ENCODE results near the gene ASB7. TPM values are rescaled to one million over a fixed set of nuclear protein-coding genes. Genes with fewer than 3 reads are reported as not detected.

ASB7 gene
- total RNA-seq, 1 donor: 23.5 TPM

DNA sequence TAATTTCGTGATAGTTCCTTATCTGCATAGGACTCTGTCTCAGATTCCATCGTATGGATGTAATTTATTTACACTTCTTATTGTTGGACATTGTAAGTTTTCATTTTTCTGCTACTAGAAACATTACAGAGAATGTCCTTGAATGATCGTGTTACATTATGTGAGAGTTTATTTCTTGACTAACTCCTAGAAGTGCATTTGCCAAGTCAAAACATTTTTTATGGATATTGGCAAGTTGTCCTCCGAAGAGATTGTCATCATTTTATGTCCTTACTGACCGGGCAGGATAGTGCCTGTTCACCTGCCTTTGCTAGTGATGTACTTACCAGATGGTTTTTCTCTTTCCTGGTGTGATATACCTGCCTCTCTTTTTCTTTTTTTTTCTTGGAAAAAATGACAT lies 13.4 kb downstream of the ASB7 start:
- Histone ChIP-seq H3K9me3 (ENCODE audit: low read depth, low read length) (no peaks in the 10 kb centered on the region), H3K27me3 (ENCODE audit: insufficient read depth, low read length) (no peaks in the 10 kb centered on the region), H3K4me3 (ENCODE audit: low read length) (no peak overlapping the region), H3K4me1 (ENCODE audit: insufficient read depth, low read length) (peaks cover 8% of the 10 kb centered on the region)

DNA sequence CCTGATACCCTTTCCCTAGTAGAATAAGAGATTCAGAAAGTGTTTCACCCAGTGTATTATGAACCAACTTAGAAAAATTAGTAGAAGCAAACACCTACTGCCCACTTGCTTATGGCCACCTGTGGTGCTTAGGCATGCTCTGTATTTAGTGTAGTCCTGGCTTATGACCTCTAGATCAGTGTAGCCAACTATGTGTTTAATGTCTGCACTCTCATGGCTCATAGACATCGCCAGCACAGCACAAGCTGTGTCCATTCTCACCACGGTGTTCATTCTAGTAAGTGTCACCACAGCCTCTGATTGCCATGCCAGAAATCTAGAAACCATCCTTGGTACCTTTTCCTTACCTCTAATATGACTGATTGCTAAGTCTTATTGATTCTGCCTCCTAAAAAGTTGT lies 14.3 kb downstream of the ASB7 start:
- Histone ChIP-seq H3K4me3 (ENCODE audit: low read length) (no peak overlapping the region), H3K4me1 (ENCODE audit: insufficient read depth, low read length) (peaks cover 8% of the 10 kb centered on the region), H3K9me3 (ENCODE audit: low read depth, low read length) (no peaks in the 10 kb centered on the region), H3K27me3 (ENCODE audit: insufficient read depth, low read length) (no peaks in the 10 kb centered on the region)

DNA sequence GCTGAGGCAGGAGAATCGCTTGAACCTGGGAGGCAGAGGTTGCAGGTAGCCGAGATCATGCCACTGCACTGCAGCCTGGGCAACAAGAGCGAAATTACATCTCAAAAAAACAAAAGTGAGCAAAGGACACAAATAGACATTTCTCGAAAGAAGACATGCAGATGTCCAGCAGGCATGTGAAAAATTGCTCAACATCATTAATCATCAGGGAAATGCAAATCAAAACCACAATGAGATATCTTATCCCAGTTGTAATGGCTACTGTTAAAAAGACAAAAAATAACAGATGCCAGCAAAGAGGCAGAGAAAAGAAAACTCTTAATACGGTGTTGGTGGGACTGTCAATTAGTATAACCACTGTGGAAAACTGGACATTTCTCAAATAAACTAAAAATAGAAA lies 20.9 kb downstream of the ASB7 start:
- Histone ChIP-seq H3K27me3 (ENCODE audit: insufficient read depth, low read length) (no peaks in the 10 kb centered on the region), H3K4me1 (ENCODE audit: insufficient read depth, low read length) (peaks cover 10% of the 10 kb centered on the region), H3K9me3 (ENCODE audit: low read depth, low read length) (no peaks in the 10 kb centered on the region), H3K4me3 (ENCODE audit: low read length) (no peak overlapping the region)

DNA sequence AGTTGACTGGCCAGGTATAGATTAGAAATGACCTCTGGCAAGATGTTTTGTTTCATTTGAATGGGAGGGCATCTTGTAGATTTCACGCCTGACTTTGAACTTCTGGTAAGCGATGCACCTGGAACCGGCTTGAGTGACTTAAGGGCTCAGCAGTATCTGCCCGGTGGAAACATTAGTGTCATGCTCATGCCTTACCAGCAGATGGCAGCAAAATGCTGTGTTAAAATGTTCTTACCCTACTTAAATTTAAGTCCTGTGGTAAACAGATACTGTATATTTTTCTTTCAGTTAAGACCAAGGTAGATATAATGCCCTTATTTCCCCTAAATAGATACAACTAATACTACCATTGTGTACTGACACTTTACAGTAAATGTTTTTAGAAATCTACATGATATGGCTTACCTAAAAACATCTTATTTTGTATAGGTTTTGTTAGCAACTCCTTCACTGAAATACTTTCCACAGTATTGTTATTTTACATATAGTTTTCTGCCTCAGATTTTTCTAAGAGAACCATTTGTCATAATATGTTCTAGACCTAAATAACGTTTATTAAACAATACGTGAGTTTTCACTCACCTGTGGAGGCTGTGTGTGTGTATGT lies 25.5 kb downstream of the ASB7 start:
- peaks cover 4% of the 10 kb centered on the region for H3K4me1 ChIP-seq (ENCODE audit: insufficient read depth, low read length)
- no peak overlapping the region for H3K4me3 ChIP-seq (ENCODE audit: low read length)
- H3K9me3 ChIP-seq (ENCODE audit: low read depth, low read length): no peaks in the 10 kb centered on the region
- H3K27me3 ChIP-seq (ENCODE audit: insufficient read depth, low read length): no peaks in the 10 kb centered on the region

DNA sequence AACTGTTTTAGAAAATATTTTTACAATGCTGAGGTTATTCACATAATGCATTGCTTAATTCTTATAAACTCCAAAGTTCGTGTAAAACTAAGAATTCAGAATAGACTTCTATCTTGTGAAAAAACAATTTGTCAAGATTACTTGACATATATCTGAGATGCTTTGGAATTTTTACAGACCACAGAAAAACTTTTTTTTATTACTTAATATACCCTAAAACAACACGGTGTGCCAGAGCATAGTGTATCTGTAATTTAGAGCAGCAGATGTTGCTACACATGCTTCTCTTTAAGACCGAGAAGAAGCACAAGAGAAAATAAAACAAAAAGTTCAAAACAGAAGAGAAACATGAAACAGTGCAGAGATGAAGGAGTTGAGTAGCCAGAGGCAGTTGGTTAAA lies 26.4 kb downstream of the ASB7 start:
- H3K9me3 ChIP-seq (ENCODE audit: low read depth, low read length): no peaks in the 10 kb centered on the region
- H3K27me3 ChIP-seq (ENCODE audit: insufficient read depth, low read length): no peaks in the 10 kb centered on the region
- peaks cover 3% of the 10 kb centered on the region for H3K4me1 ChIP-seq (ENCODE audit: insufficient read depth, low read length)
- no peak overlapping the region for H3K4me3 ChIP-seq (ENCODE audit: low read length)

DNA sequence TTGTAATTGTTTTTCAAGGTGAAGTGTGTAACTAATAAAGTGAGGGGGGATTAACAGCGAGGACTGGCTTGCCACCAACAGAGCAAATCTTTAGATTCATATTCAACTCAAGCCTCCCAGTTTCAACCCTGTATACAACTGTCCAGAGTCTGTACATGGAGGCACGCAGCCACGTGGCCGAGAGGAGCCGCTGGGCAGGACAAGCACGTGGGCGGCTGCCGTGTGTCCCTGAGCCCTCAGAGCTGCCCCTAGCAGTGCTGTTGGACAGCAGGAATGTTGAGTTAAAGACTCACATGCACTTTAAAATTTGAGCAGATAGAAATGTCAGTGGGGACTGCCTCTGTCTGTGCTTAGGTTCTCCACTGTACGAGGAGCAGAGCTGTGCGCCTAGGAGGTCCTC lies 29.4 kb downstream of the ASB7 start:
- Histone ChIP-seq H3K27me3 (ENCODE audit: insufficient read depth, low read length) (no peaks in the 10 kb centered on the region), H3K4me3 (ENCODE audit: low read length) (no peak overlapping the region), H3K4me1 (ENCODE audit: insufficient read depth, low read length) (peaks cover 3% of the 10 kb centered on the region), H3K9me3 (ENCODE audit: low read depth, low read length) (no peaks in the 10 kb centered on the region)

DNA sequence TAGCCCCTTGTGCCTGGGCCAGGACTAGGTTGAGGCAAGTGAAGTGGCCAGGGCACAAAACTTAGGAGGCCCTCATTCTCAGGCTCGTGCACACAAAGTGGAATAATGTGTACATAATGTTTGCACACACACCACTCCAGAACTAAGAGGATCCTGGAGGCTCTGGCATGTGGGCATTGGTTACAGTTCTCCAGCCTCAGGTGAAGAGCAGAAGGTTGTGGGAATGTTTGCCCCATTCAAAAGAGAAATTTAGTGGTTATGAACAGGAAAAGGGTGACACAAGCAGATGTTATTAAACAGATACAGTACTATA lies 31.3 kb downstream of the ASB7 start:
- no peaks in the 10 kb centered on the region for H3K9me3 ChIP-seq (ENCODE audit: low read depth, low read length)
- no peak overlapping the region for H3K4me3 ChIP-seq (ENCODE audit: low read length)
- no peaks in the 10 kb centered on the region for H3K27me3 ChIP-seq (ENCODE audit: insufficient read depth, low read length)
- peaks cover 3% of the 10 kb centered on the region for H3K4me1 ChIP-seq (ENCODE audit: insufficient read depth, low read length)

DNA sequence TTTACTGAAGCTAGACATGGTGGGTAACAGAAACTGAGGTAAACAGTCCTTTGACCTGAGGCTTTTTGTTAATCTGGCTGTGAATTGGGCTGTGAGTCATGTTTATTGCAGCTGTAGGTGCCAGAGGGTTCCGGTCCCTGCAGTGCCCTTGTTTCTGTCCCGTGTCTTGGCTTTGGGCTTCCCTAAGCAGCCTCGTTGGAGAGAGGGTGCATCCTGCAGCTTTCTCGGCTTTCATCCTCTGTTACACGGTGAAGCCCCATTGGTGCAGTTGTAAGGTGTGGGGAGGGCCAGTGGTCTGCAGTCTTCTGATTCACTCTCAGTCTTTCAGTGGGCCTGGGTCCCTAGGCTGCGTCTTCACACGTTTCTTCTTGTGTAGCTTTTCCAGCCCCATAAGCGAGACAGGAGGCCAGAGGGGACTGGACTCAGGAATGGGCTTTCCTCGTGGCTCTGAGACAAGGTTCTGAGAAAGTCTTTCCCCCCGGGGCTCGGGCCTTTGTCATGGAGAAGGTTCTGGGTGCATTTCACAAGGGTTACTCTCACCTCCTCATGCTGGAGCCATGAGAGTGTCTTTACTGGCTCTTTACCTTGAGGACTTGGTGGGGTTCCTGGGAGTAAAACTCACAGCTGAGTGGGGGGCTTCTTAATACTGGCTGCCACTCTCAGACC lies 33.1 kb downstream of the ASB7 start:
- Histone ChIP-seq H3K4me3 (ENCODE audit: low read length) (no peak overlapping the region), H3K4me1 (ENCODE audit: insufficient read depth, low read length) (peaks cover 3% of the 10 kb centered on the region), H3K9me3 (ENCODE audit: low read depth, low read length) (no peaks in the 10 kb centered on the region), H3K27me3 (ENCODE audit: insufficient read depth, low read length) (no peaks in the 10 kb centered on the region)

DNA sequence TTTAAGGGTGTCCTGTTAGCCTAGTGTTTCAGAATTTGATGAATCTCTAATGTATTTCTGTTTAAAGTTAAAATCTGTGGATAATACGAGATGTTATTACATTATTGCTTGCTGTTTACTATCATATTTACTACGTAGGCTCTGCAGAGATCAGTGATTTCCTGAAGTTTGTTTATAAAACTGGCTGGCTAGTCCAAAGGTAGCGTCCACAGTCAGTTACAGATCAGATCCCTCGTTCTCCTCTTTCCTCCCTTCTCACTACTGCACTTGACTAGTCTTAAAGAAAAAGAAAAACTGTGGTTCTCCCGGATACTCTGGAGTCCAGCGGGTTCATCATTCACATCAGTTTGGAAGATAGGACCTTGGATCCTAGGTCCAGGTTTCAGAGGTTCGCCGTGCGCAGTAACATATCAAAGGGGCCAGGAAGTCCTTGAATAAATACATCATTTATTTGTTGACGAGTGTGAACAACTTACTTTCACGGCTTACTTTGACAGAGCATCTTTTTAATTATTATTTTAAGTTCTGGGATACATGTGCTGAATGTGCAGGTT lies 35.9 kb downstream of the ASB7 start:
- Histone ChIP-seq H3K4me1 (ENCODE audit: insufficient read depth, low read length) (peaks cover 16% of the 10 kb centered on the region), H3K9me3 (ENCODE audit: low read depth, low read length) (no peaks in the 10 kb centered on the region), H3K4me3 (ENCODE audit: low read length) (no peak overlapping the region), H3K27me3 (ENCODE audit: insufficient read depth, low read length) (no peaks in the 10 kb centered on the region)

DNA sequence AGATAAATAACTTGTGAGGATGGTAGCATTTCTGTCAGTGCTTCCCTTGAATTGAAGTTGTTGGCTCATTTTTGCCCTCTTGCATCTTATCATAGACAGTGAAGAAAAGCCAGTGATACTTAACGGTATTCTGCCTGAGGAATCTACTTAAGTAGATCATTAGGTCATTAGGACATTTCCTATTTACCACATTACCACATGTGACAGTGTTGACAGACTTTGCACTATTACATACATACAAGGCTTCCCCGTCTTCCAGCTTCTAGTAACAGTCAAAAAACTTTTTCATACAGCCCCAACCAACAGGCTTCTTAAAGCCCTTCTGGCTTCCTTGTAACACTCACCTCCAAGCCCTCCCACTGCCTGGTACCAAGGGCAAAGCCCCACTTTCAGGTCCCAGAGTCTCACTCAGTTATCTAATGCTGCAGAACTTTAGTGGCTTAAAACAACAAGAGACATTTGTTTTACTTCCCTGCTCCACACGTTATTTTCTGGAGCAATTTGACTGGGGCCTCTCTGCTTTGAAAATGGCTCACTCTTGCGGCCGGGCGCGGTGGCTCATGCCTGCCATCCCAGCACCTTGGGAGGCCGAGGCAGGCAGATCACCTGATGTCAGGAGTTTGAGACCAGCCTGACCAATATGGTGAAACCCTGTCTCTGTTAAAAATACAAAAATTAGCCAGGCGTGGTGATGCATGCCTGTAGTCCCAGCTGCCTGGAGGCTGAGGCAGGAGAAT lies 40.0 kb downstream of the ASB7 start:
- H3K9me3 ChIP-seq (ENCODE audit: low read depth, low read length): no peaks in the 10 kb centered on the region
- H3K27me3 ChIP-seq (ENCODE audit: insufficient read depth, low read length): no peaks in the 10 kb centered on the region
- H3K4me1 ChIP-seq (ENCODE audit: insufficient read depth, low read length): peaks cover 17% of the 10 kb centered on the region
- H3K4me3 ChIP-seq (ENCODE audit: low read length): no peak overlapping the region

DNA sequence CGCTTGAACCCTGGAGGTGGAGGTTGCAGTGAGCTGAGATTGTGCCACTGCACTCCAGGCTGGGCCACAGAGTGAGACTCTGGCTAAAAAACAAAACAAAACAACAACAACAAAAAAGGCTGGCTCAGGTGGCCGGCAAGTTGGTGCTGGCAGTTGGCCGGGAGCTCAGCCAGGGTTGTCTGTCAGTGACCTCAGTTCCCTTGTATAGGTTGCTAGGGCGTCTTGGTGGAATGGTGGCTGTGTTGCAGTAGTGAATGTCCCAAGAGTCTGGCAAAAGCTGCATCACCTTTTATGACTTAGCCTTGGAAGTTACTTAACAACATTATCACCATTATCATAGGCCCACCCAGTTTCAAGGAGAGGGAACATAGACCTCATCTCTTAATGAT lies 40.6 kb downstream of the ASB7 start:
- Histone ChIP-seq H3K4me1 (ENCODE audit: insufficient read depth, low read length) (peaks cover 17% of the 10 kb centered on the region), H3K9me3 (ENCODE audit: low read depth, low read length) (no peaks in the 10 kb centered on the region), H3K4me3 (ENCODE audit: low read length) (no peak overlapping the region), H3K27me3 (ENCODE audit: insufficient read depth, low read length) (no peaks in the 10 kb centered on the region)

DNA sequence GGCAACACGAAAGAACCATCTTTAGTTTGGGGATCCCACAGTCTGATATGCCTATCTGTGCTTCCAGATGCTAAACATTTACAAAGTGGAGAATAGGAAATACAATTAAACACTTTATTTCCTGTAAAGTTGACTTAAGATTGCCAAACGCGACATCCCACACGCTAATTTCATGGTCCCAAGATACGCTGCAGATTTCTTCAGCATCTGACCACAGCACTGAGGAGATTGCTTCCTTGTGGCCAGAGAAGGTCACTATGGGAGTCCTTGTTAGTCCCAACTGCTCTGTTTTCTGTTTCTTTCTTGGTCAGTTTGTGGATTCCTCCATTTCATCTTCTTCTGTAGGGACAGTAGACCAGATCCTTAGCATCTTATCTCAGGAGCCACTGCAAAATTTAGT lies 43.3 kb downstream of the ASB7 start:
- Histone ChIP-seq H3K27me3 (ENCODE audit: insufficient read depth, low read length) (no peaks in the 10 kb centered on the region), H3K4me3 (ENCODE audit: low read length) (no peak overlapping the region), H3K4me1 (ENCODE audit: insufficient read depth, low read length) (peaks cover 17% of the 10 kb centered on the region), H3K9me3 (ENCODE audit: low read depth, low read length) (no peaks in the 10 kb centered on the region)

DNA sequence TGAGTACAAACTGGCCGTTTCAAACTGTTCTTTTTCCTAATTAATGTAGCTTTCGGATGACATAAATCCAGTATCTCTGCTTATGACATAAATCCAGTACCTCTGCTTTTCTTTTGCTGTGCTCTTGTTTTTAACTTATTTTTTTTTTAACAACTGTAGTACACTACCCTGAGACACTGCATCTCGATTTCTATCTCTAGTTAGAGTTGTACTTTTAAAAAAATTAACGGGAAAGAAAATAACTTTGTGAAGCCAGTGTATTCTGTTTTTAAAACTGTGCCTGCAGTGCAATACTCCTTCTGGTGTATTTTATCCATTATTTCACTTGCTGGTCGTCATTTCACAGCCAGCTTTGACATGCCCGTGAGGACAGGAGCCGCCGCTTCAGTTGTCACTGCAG lies 46.6 kb downstream of the ASB7 start:
- no peak overlapping the region for H3K4me3 ChIP-seq (ENCODE audit: low read length)
- no peaks in the 10 kb centered on the region for H3K27me3 ChIP-seq (ENCODE audit: insufficient read depth, low read length)
- peaks cover 5% of the 10 kb centered on the region for H3K4me1 ChIP-seq (ENCODE audit: insufficient read depth, low read length)
- H3K9me3 ChIP-seq (ENCODE audit: low read depth, low read length): no peaks in the 10 kb centered on the region

DNA sequence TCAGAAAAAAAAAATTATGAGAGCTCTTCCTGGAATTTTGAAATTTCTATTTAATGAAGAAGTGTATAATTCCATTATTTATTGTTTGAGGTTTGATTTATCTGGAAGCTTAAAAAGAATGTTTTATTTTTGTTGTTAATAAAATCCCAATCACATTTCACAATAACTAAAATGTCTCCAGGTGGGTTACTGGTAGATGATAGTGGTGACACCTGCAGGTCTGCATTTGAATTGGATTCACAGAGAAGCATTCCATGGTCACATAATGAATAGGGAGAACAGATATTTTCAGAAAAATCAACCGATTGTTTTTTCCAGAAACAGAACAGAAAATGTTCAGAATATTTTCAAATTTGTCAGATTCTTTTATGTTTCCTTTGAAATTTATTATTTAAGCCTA lies 48.3 kb downstream of the ASB7 start:
- Histone ChIP-seq H3K27me3 (ENCODE audit: insufficient read depth, low read length) (no peaks in the 10 kb centered on the region), H3K4me3 (ENCODE audit: low read length) (no peak overlapping the region), H3K4me1 (ENCODE audit: insufficient read depth, low read length) (peaks cover under 1% of the 10 kb centered on the region), H3K9me3 (ENCODE audit: low read depth, low read length) (no peaks in the 10 kb centered on the region)

DNA sequence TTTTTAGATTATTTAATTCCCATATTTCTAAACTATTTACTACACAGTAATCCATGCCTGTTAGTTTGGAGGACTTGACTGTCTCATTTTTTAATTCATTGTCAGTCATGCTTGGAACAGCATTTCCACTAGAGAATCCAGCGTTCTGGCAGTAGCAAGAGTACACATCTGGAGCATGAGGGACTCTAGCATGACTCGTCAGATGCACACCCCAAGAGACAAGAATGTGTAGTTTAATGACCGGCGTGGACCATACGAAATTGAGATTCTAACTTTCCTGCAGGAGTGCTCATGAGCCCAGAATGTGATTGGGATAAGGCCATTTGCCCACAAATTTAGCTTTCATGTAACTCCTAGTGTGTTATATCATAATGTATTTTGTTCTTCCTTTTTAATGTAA lies 48.9 kb downstream of the ASB7 start:
- H3K4me1 ChIP-seq (ENCODE audit: insufficient read depth, low read length): no peaks in the 10 kb centered on the region
- H3K9me3 ChIP-seq (ENCODE audit: low read depth, low read length): no peaks in the 10 kb centered on the region
- no peaks in the 10 kb centered on the region for H3K27me3 ChIP-seq (ENCODE audit: insufficient read depth, low read length)
- no peak overlapping the region for H3K4me3 ChIP-seq (ENCODE audit: low read length)

DNA sequence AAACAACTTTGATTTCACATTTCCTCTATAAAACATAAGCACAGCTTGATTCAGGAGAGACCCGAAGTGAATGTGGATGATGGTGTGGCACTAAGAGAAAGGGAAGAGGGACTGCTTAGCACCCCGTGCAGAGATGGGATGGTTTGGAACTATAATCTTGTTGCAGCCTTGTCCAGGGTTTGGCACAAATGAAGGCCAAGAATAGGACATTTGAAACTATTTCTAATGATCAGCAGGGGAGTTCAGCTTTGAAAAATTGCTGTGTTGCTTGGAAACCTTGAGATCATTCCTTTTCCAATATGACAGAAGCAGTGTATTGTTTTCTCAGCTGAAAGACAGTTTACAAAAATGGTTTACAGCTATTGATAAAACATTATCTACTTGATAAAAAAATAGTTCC lies 49.7 kb downstream of the ASB7 start:
- Histone ChIP-seq H3K9me3 (ENCODE audit: low read depth, low read length) (no peaks in the 10 kb centered on the region), H3K27me3 (ENCODE audit: insufficient read depth, low read length) (no peaks in the 10 kb centered on the region), H3K4me1 (ENCODE audit: insufficient read depth, low read length) (no peaks in the 10 kb centered on the region), H3K4me3 (ENCODE audit: low read length) (no peak overlapping the region)

Data from mononuclear cell (primary cell).